HG02571 (cell line): ENCODE results near the gene DCAF10.
"Not testable (repeated sequence)": the region's sequence is repeated elsewhere in the genome, so short reads cannot be mapped to it uniquely, and the experiment has no call there.

Source experiments
- ATAC-seq: cut with Tn5 transposase; IDR thresholded peaks from one replicate; pipeline ENCODE4 v1.9.1; 2021; ENCODE audit warnings: mild to moderate bottlenecking, moderate library complexity; ENCODE audit not compliant: unreplicated experiment

Gene DCAF10

DNA sequence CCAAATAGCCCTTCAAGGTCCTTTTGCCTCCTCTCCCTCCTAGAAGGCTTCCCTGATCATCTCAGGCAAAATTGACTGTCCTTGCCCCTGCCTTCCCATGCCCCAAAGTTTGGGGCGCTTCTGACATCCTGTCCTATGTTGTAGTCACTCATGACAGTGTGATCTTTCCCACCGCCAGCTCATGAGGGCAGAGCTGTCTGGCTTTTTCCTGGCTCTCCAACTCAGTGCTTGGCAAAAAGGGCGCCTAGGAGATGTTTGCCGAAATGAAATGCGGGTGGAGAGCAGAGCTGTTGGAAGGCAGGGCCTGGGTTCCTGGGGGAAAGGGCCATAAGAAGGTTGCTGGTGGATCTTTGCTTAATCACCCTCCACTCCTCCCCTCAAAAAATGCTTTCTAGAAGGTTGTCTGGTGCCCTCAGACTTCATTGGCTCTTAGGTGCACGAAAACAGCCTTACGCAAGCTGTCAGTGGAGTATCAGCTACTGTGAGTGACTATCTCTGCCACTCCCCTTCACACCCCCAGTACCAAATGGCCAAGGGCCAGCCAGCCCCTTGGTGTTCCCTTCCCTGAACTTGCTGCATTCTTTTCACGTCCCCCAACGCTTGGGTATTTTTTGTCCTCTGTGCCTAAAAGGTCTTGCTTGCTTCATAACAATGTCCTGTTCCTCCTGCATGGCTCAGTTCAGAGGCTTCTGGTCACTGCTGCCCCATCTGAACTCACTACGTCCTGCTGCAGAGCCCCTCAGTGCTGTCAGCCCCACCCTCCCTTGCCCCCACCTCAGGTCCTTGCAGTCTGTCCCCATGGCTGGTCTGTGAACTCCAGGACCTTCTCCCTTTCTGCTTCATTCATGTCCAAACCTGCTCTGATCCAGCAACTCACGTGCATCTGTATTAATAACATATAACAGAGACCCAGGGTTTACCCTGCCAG lies 106.0 kb downstream of the DCAF10 start:
- no peak for ATAC-seq

DNA sequence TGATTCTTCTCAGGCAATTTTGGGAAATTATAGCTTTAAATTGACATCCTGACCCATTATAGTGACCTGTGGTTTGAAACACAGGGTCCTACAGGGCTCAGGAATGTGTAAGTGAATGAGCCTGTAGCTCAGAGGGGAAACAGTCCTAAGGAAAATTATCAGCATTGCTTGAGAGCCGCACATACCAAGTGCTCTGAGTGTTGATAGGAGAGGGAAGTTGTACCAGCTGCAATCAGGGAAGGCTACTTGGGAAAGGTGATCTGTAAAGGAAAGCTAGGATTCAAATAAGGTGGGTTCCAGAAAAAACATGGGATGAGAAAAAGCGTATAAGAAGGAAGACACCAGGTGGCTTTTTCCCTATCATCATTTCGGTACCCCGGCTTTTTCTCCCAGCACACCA lies 107.7 kb downstream of the DCAF10 start:
- ATAC-seq: no peak

DNA sequence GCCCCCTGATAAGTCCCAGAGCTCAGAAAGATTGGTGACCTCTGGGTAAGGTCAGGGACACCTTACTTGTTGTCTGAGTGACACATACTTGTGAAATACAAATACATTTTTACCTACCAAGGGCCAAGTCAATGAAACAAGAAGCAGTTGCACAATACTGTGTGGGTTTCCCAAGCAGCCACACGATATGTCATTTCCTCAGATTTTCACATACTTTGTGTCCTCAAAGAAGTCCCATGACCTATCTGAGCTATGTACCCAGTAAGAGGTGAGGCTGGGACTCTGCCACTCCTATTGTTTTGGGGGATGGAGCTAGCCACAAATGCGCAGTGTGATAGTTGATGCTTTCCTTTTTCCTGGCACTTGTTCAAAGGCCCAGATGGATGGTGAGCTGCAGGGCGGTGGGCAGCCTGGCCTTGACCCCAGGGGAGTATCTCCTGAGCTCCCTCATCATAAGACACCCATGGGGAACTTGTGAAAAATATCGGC lies 108.1 kb downstream of the DCAF10 start:
- ATAC-seq: no peak

DNA sequence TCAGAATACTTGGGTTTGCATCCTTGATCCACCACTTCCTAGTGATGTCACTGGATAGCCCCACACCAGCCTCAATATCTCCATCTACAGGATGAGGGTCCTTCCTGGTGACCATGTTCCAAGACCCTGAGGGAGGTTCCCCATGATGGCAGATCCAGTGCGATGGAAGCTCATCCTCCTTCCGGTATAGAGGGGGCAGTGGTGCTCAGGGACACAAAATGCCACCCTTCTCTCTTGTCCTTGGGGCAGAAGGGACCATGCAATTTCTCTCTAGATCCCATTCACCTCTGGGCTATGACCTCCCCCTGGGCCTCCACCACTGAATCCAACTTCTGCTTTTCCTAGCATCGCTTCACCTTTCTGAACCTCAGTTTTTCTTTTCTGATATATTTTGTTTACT lies 108.7 kb downstream of the DCAF10 start:
- ATAC-seq: no peak

DNA sequence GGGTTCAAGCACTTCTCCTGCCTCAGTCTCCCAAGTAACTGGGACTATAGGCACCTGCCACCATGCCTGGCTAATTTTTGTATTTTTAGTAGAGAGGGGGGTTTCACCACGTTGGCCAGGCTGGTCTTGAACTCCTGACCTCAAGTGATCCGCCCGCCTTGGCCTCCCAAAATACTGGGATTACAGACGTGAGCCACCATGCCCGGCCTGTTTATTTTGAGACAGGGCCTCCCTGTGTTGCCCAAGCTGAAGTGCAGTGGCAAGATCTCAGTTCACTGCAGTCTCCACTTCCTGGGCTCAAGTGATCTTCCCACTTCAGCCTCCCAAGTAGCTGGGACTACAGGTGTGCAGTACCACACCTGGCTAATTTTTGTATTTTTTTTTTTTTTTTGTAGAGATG lies 109.2 kb downstream of the DCAF10 start:
- ATAC-seq: not testable (repeated sequence)

DNA sequence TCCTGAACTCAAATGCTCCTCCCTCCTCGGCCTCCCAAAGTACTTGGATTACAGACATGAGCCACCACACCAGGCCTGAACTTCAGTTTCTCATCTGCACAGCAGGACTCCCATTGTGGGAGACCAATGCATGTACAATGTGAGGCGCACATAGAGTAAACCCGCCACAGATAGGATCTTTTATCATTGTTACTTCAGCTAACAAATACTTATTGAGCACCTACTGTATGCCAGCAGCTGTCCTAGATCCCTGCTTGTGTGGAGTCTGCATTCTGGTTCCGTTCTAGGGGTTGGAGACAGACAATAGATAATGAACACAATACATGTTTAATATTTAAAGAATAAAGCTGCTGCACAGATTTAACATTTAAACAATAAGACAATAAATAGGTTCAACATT lies 109.7 kb downstream of the DCAF10 start:
- ATAC-seq: no peak

DNA sequence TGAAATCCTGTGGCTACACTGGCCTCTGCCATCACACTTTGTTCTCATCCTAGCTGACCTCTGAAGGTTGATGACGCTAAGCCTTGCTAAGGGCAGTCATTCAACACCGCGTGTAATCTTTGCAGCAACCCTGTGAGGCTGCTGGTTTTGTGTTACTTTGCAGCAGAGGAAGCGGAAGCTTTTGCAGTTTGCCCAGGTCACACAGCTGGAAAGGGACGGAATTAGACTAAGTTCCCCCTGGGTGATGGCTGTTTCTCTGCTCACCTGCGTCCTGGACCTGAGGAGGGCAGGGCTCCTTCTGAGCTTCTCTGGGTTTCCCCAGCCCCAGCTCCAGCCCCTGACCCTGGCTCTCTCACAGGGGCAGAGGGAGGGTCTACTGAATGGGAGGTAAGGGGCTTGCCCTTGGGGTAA lies 110.7 kb downstream of the DCAF10 start:
- ATAC-seq: no peak

DNA sequence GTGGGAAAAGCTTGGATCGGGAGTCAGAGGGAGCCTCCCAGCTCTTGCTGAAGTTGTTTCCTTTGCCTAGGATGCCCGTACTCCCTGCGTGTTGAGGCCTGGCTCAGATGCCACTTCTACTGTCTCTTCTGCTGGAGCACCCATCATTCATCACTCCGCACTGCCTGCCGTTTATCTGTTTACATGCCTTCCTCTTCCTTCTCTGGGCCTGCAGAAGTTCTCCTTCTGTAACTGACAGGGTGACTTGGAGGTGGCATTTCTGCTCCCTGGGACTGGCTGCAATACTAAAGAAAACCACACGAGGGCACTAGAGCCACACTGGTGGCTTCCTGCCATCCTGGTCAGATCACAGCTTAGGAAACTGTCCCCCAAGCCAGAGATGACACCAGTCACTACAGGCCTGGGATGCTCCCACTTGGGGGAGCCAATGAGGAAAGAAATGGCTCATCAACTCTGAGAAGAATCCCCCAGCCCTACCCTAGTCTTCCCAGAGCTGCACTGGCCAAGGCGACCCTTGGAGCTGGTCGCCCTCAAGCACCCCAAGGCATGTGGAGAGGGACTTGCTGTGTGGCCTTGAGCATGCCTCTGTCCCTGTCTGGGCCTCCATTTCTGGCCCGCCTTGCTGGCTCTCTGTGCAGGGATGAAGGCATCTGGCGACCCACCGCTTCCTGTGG lies 113.0 kb downstream of the DCAF10 start:
- peak; percentile 79 for ATAC-seq

DNA sequence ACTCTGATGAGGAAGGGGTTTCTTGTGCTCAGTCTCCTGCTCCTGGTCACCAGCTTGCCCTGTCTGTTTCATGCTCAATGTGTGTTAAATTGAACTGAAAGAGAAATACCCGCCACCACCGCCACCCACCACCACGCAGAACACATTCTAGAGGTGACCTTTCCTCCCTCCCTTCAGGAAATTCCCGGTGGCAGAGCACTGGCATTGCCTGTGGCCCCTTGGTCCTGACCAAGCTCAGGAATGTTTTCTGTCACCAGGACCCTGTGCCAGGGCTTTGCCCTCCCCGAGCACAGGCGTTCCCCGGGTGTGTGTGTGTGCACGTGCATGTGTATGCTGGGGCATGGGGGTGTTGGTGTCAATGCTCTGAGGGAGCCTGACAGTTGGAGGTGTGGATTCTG lies 113.6 kb downstream of the DCAF10 start:
- no peak for ATAC-seq

DNA sequence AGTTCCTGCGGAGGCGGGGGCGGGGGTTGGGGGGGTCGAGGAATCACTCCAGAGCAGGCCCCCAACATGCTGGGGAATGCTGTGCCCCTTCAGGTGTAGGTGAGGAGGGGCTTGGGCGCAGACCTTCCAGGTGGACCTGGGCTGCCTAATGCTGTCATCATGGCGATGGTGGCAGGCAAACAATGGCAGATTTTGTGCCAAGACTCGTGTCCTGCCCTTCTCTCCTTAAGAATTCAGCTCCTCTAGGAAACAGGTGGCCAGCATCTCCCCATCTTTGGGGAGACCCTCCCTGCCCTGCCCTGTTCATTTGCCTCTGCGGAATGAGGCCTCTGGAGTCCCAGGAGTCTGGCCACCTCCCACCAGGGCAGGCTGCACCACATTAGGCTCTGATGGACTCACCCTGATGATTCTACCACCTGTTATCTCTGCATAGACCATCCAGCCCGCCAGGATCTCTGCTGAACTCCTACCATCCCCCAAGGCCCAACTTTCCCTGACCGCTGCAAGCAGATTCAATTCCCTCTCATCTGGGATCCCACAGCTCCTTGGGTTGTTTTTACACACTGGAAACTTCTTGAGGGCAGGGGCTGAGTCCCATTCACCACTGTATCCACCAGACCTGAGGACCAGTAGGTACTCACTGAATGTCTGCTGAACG lies 114.2 kb downstream of the DCAF10 start:
- no peak for ATAC-seq

DNA sequence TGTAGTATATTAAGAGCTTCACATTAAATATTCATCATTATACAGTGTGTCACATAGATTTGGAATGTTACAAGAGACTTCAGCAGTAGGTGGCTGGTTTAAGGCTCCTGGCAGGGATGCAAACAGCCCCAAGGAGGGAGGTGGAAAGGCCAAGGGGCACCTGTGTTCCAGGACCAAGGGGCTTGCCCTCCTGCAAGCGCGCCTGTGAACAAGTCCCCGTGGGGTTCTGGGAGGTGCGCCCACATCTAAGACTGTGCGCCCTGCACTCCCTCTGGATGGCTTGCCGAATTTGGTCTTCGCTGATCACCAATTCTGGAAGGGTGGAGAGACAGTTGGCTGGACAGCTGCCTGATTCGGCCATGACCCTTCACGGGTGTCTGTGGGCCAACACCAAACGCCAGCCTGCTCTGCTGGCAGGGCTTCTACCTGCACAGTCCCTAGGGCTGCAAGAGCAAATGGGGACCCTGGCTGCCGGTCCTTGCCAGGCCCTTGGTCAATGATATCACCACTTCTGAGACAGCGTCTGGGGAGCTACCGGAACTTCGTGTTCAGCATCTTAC lies 115.4 kb downstream of the DCAF10 start:
- ATAC-seq: no peak

DNA sequence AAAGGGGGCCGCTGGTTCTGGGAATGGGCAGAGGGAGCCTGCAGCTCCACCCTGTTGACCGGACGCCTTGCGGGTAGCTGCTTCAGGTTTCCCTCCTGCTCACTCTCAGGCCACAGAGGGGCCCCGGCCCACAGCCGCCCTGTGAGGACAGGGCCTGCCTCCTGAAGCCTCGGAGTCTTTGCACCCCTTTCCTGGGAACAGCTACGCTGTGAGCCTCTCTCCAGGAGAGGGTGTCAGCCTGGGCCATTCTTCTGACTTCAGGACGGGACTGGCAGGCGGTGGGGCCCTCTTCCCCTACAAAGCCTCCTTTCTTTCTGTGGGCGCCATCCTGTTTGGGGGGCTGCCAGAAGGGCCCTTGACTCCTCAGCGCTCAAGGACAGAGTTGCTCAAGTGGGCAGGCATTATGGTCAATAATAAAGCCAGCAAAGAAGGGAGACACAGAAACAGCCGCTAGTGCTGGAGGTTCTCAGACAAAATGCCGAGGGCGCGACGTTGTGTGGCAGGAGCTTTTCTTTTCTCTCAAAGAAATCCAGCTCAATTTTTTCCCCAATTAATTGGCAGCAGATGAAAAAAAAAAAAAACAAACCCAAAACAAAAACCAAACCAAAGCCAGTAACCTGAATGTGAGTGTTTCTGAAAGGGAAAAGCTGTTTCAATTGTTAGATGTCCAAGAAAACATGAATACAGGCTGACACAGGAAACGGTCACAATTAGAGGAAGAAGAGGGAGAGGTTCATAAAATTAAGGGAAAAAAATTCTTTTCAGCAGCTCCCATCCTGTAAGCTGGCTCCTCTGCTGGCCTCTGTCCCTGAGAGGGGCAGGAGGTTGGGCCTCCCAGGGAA lies 116.1 kb downstream of the DCAF10 start:
- no peak for ATAC-seq
